Lung (tissue), 12 donors: ENCODE results near the gene PRKG1. TPM values are rescaled to one million over a fixed set of nuclear protein-coding genes. Genes with fewer than 3 reads are reported as not detected.

Source experiments
- ATAC-seq: fragments of 200-7000 bp; cut with Tn5 transposase; one replicate; pipeline ENCODE4 v1.9.1; 2020; ENCODE audit warnings: moderate number of reproducible peaks; ENCODE audit not compliant: insufficient read depth, low FRiP score
- DNase-seq, 3 donors: peaks; one replicate each; pipeline ENCODE4 v3.0.0-alpha.2; 2013 to 2017
- H3K27ac ChIP-seq, 2 donors: one replicate each; pipeline ENCODE4 v1.5.1; 2013; ENCODE audit warnings: mild to moderate bottlenecking in 2 of 2, moderate library complexity in 2 of 2, control low read depth in 1 of 2, inconsistent platforms in 1 of 2, low read depth in 1 of 2, low read length in 1 of 2
- H3K27me3 ChIP-seq, 3 donors: one replicate each; pipeline ENCODE4 v1.5.1; 2013; ENCODE audit warnings: low read length in 2 of 3; ENCODE audit not compliant: control insufficient read depth in 3 of 3, insufficient read depth in 3 of 3
- H3K36me3 ChIP-seq, 4 donors: one replicate each; pipeline ENCODE4 v1.5.1; 2013; ENCODE audit warnings: low read length in 4 of 4, mild to moderate bottlenecking in 1 of 4, moderate library complexity in 1 of 4; ENCODE audit not compliant: control insufficient read depth in 4 of 4, insufficient read depth in 4 of 4
- H3K4me1 ChIP-seq, 5 donors: one replicate each; pipeline ENCODE4 v1.5.1; 2013; ENCODE audit warnings: low read length in 5 of 5, mild to moderate bottlenecking in 2 of 5, moderate library complexity in 1 of 5; ENCODE audit not compliant: control insufficient read depth in 5 of 5, insufficient read depth in 5 of 5
- H3K4me3 ChIP-seq: one replicate; pipeline ENCODE4 v1.5.1; 2013; ENCODE audit warnings: mild to moderate bottlenecking, control low read depth, moderate library complexity
- H3K9ac ChIP-seq, 2 donors: one replicate each; pipeline ENCODE4 v1.5.1; 2013; ENCODE audit warnings: low read length in 2 of 2, control low read depth in 1 of 2; ENCODE audit not compliant: insufficient read depth in 1 of 2
- H3K9me3 ChIP-seq, 4 donors: one replicate each; pipeline ENCODE4 v1.5.1; 2013; ENCODE audit warnings: low read length in 3 of 4, mild to moderate bottlenecking in 1 of 4, moderate library complexity in 1 of 4; ENCODE audit not compliant: control insufficient read depth in 4 of 4, insufficient read depth in 3 of 4
- WGBS, 2 donors: extraction: QIAGEN DNeasy Blood & Tissue Kit; methylation state at CpG; one replicate each; pipeline ENCODE4 v1.1.7; 2013; 5-methylcytosine and 5-hydroxymethylcytosine counted together
- polyA plus RNA-seq, 2 donors: library from polyadenylated mRNA; stranded (reverse); fragments of 200-250 nt; gene quantifications; one replicate each; pipeline ENCODE4 v1.2.1, GENCODE V29; 2013
- total RNA-seq, 2 donors: library from RNA; depleted of rRNA in 1 of 2; stranded (reverse); fragments of >200 nt in 1 of 2; gene quantifications; one replicate each; pipeline ENCODE4 v1.2.1, GENCODE V29; 2014 to 2021
- TF ChIP-seq, protein P1 (sequence below): IDR thresholded peaks from 2 replicates; pipeline ENCODE4 v1.5.1; 2012; ENCODE audit warnings: mild to moderate bottlenecking; ENCODE audit errors: control extremely low read depth, extremely low read depth
- donor health status: control.
- donor health status: control.
- donor health status: Bipolar disorder and iron deficiency.
- donor health status: healthy.
- donor health status: DM: yes; HTN: yes; CAD: no.

Gene PRKG1
- total and polyA plus RNA-seq, 4 donors: 2.1 to 50.8 (median 15.1) TPM

- TF ChIP-seq, protein P1, sequence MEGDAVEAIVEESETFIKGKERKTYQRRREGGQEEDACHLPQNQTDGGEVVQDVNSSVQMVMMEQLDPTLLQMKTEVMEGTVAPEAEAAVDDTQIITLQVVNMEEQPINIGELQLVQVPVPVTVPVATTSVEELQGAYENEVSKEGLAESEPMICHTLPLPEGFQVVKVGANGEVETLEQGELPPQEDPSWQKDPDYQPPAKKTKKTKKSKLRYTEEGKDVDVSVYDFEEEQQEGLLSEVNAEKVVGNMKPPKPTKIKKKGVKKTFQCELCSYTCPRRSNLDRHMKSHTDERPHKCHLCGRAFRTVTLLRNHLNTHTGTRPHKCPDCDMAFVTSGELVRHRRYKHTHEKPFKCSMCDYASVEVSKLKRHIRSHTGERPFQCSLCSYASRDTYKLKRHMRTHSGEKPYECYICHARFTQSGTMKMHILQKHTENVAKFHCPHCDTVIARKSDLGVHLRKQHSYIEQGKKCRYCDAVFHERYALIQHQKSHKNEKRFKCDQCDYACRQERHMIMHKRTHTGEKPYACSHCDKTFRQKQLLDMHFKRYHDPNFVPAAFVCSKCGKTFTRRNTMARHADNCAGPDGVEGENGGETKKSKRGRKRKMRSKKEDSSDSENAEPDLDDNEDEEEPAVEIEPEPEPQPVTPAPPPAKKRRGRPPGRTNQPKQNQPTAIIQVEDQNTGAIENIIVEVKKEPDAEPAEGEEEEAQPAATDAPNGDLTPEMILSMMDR: no peak
- H3K36me3 ChIP-seq: no peaks in the 10 kb centered on the region
- no peak overlapping the region for H3K9ac ChIP-seq
- no peak overlapping the region for H3K4me3 ChIP-seq
- no peaks in the 10 kb centered on the region for H3K27me3 ChIP-seq
- ATAC-seq (no peak), DNase-seq (no peak)
- no peaks in the 10 kb centered on the region for H3K9me3 ChIP-seq
- WGBS, 2 donors: 70 to 87% methylated on average over 1 of the region's 1 CpG
- no peaks in the 10 kb centered on the region for H3K4me1 ChIP-seq
- H3K27ac ChIP-seq: no peak overlapping the region
Observed at GRCh38 chr10:51638737-51639136, 564.5 kb downstream of the PRKG1 start.

- WGBS, 2 donors: 79 to 82% methylated on average over 3 of the region's 3 CpGs
- Histone ChIP-seq H3K9me3 (no peaks in the 10 kb centered on the region), H3K4me3 (no peak overlapping the region)
Observed at GRCh38 chr10:51640120-51640819, 566.0 kb downstream of the PRKG1 start.

GRCh38 chr10:51642581-51642980 lies 568.3 kb downstream of the PRKG1 start:
- Histone ChIP-seq H3K4me3 (no peak overlapping the region), H3K36me3 (no peaks in the 10 kb centered on the region), H3K27ac (no peak overlapping the region), H3K9ac (no peak overlapping the region), H3K27me3 (no peaks in the 10 kb centered on the region), H3K9me3 (no peaks in the 10 kb centered on the region), H3K4me1 (no peaks in the 10 kb centered on the region)
- 58 to 77% methylated on average over 4 of the region's 4 CpGs for WGBS, 2 donors
- DNase-seq: no peak
- ATAC-seq: no peak
- TF ChIP-seq, protein P1: no peak

More at GRCh38 chr10:51640120-51640819, 566.0 kb downstream of the PRKG1 start:
- no peaks in the 10 kb centered on the region for H3K4me1 ChIP-seq
- no peak overlapping the region for H3K9ac ChIP-seq
- no peaks in the 10 kb centered on the region for H3K27me3 ChIP-seq
- no peaks in the 10 kb centered on the region for H3K36me3 ChIP-seq
- DNase-seq (no peak), ATAC-seq (no peak)
- no peak overlapping the region for H3K27ac ChIP-seq
- TF ChIP-seq, protein P1: no peak

DNA sequence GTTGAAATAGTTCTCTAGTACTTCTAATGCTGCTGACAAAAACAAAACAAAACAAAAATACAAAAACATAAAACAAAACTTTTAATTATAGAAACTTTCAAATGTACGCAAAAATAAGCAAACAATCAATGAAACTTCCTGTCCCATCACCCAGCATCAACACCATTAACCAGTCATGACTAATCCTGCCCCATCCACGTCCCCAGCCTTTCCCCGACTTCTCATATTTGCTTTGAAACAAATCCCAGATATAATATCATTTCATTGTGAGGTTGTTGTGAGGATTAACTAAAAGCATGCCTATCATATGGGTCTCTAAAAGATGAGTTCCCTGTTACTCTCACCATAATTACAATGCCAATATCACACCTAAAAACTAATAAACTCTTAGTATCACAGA lies 569.4 kb downstream of the PRKG1 start:
- ATAC-seq (no peak), DNase-seq (no peak)
- WGBS, 2 donors: 78 to 87% methylated on average over 3 of the region's 3 CpGs
- no peak overlapping the region for H3K4me3 ChIP-seq
- no peaks in the 10 kb centered on the region for H3K36me3 ChIP-seq
- H3K4me1 ChIP-seq: no peaks in the 10 kb centered on the region
- no peaks in the 10 kb centered on the region for H3K27me3 ChIP-seq
- TF ChIP-seq, protein P1: no peak
- no peak overlapping the region for H3K9ac ChIP-seq
- no peaks in the 10 kb centered on the region for H3K9me3 ChIP-seq
- no peak overlapping the region for H3K27ac ChIP-seq
